Esophagus mucosa (tissue), 1 donor: Measurements from ENCODE around the gene STIL. TPM values are rescaled to one million over a fixed set of nuclear protein-coding genes. Genes with fewer than 3 reads are reported as not detected.
"Not testable (repeated sequence)": the region's sequence is repeated elsewhere in the genome, so short reads cannot be mapped to it uniquely, and the experiment has no call there.

Source experiments
- ATAC-seq: fragments of 200-7000 bp; cut with Tn5 transposase; one replicate; pipeline ENCODE4 v1.9.1; 2020
- total RNA-seq: library from RNA; stranded (reverse); gene quantifications from one replicate; pipeline ENCODE4 v1.2.4, GENCODE V29; 2023
- donor health status: DM: yes; HTN: yes; CAD: no.

The STIL gene
- 8.2 TPM for total RNA-seq

DNA sequence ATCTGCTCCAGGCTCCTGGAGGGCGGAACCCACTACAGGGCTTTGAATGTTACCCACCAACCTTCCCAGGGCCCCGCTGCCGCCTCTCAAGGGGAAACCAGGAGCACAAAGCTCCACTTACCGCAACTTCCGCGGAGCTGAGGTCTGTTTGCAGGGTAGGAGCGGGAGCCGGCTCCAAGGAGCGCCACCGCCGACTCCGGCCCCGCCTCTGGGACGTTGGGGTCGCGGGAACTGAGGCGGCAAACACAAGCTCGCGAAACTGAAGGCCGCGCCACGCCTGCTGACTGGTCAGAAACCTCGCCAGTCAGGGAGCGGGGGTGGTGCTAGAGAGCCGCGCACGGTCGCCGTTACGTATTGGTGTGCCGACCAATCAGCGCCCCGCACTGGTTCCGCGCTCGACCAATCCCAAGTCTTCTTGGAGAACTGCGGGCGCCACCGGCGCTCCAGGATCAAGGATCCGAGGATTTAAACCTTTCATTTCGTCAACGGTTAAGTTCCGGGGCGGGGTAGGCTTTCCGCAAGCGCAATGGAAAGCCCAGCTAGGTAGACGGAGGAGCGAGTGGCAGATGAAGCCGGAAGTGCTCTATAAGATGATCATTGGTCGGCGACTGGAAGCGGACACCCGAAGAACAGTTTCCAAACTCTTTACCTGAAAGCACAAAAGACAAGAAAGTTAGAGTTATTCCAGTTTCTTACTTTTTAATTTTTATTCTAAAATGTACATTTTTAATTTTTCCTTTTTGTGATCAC lies at the start of gene STIL:
Gene STIL (minus strand): TSS at position 233 of the 750 bp plus-strand sequence. CDS start 3,828 bp downstream, outside the sequence.
- peak; percentile 100 for ATAC-seq

DNA sequence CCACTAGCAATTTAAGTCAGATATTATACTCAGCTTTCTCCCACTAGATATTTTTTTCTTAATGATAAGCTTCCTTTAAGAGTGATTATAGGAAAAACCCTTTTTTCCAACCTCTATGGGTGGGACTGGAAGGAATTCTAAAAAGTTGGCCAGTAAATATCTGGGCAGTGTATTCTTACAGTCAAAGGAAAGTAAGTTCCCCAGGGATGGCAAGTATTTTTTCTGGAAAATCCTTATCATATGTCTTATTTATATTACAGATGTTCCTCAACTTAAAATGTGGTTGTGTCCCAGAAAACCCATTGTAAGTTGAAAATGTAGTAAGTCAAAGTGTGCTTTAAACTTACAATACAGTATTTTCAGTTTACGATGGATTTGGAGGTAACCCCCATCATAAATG lies 48.9 kb upstream of the STIL start:
- ATAC-seq: no peak

DNA sequence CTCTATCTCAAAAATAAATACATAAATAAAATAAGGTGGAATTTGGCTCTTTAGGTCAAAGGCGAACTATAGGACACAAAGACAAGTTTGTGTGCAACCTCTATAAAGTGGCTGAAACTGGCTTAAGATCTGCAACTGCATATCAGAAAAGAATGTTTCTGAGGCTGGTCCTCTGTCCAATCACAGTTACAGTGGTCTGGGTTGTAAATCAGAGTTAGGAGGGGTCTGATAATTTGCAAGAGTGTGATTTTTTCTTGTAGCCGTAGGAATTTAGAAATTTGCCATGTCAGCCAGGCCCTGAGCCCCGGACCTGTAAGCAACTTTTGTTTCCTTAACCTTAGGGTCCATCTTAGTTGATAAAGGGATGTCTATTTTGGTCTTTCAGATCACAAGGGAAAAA lies 47.4 kb upstream of the STIL start:
- no peak for ATAC-seq

DNA sequence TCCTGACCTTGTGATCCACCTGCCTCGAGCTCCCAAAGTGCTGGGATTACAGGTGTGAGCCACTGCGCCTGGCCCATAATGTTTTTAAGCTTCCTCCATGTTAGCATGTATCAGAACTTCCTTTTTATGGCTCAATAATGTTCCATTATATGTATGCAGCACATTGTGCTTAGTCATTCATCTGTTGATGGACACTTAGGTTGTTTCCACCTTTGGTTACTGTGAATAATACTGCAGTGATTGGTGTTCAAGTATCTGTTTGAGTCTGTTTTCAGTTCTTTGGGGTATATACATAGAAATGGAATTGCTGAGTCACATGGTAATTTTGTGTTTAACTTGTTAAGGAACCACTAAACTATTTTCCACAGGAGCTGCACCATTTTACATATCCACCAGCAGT lies 37.4 kb upstream of the STIL start:
- ATAC-seq: peak; percentile 45

DNA sequence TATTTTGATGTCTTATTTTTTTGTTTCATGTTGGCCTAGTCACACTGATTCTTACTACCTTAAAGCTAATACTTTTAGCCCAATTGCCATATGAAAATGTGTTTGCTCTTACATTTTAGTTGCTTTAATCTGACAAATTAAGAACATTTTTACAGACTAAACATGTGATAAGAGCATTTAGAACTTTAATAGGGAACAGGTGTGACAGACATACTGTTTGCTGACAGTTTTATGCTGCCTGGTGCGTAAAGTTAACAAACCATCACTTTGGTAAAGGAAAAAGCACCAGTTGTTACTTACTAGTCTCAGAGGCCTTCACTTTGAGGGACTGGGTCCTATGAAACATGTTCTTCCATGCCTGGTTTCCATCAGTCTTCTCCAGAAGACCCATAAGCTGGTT lies 34.3 kb upstream of the STIL start:
- ATAC-seq: no peak

DNA sequence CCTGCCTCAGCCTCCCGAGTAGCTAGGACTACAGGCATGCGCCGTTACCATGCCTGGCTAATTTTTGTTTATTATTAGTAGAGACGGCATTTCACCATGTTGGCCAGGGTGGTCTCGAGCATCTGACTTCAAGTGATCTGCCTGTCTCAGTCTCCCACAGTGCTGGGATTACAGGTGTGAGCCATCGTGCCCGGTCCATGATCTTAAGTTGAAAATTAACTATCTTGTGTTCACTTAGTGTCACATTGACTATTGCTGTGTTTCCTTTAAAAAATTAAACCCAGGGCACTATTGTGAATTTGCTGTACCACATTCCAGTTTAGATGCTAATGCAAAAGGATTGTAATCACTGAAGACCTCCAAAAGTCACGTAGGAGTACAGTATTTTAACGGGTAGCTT lies 33.8 kb upstream of the STIL start:
- ATAC-seq: no peak

DNA sequence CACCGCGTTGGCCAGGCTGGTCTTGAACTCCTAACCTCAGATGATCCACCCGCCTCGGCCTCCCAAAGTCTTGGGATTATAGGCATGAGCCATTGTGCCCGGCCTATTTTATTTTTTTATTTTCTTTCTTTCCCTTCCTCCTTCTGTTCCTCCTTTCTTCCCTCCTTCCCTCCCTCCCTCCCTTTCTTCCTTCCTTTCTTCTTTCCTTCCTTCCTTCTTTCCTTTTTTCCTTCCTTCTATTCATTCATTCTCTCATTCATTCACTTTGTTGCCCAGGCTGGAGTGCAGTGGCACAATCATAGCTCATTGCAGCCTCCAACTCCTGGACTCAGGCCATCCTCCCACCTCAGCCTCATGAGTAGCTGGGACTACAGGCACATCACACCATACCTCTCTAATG lies 33.0 kb upstream of the STIL start:
- ATAC-seq: not testable (repeated sequence)

DNA sequence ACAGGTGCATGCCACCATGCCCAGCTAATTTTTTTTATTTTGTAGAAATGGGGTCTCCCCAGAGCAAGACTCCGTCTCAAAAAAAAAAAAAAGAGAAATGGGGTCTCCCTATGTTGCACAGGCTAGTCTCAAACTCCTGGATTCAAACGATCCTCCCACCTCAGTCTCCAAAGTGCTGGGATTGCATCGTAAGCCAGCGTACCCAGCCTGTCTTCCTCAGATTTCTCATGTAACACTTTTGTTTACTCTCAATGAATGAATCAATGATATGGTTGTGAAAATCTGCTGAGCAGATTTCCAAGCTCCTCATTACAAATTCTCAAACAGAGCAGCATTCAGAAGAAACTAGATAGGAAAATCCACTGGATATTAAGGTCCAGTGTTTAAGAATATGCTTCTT lies 26.3 kb upstream of the STIL start:
- ATAC-seq: no peak

DNA sequence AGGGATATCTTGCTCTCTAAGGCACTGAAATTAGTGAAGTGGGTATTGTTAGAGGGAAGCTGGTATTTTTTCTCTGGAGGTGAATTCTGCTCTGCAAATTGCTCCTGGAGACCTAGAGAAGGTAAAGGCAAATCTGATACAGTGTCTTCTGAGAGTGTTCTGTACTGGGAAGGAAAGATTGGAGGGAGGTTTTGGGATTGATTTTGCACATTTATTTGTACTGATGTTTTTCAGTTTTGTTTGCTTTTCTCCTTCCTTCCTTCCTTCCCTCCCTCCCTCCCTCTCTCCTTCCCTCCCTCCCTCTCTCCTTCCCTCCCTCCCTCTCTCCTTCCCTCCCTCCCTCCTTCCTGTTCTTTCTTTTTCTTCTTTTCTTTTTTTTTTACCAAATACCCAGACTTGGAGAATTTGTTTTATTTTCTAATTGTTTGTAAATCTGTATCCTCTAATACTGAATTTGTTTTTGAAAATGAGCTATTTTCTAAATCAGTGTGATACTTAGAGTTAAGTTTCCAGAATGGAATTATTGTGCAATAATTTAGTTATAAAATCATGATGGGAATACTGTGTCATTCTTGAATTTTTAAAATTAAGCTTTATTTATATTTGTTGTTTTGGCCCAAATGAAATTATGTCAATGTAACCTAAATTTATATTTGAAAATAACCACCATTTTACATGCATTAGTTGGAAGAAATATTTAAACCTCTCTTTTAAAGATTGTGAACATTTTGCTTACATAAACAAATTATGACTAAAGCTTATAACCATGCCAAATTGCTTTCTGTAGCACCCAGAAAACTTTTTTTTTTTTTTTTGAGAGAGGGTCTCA lies 24.5 kb upstream of the STIL start:
- ATAC-seq: no peak

DNA sequence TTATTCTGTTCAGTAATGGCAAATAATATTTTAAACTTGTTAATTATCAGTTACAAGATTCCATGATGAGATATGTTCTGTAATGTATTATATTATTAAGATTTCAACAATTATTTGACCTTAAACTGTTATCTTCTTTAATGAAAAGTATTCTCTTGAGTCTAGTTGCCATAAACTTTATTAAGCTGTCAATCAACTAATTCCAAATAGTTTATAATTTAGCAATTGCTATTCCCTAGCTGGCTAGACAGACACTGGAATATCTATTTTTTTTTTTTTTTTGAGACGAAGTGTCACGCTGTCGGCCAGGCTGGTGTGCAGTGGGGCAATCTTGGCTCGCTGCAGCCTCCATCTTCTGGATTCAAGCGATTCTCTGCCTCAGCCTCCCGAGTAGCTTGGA lies 23.4 kb upstream of the STIL start:
- no peak for ATAC-seq

DNA sequence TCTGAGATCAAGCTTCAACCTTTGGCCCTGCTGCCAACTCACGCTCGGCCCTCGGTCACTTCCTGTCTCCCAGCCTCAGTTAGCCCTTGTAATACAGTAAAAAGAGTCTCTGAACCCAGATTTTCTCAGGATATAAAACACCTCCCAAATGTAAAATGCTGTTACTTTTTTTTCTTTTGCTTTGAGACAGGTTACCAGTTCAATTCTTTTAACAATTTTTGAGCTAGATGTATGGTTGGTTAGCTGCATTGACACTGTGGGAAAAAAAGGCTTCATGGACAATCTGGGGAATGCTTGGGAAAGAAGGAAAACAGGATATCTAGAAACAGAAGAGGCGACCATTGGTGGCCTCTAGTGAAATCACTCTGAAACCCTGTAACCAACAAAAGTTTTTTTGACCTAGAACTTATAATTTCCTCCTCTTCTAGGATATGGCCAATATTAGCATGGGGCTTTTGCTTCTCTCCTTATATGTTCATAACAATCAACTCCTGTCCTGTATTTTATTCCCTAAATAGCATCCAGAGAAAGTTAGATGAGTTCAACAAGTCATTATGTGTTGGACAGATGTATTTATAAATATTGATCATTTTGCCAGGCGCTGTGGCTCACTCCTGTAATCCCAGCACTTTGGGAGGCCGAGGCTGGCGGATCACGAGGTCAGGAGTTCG lies 21.0 kb upstream of the STIL start:
- ATAC-seq: no peak

DNA sequence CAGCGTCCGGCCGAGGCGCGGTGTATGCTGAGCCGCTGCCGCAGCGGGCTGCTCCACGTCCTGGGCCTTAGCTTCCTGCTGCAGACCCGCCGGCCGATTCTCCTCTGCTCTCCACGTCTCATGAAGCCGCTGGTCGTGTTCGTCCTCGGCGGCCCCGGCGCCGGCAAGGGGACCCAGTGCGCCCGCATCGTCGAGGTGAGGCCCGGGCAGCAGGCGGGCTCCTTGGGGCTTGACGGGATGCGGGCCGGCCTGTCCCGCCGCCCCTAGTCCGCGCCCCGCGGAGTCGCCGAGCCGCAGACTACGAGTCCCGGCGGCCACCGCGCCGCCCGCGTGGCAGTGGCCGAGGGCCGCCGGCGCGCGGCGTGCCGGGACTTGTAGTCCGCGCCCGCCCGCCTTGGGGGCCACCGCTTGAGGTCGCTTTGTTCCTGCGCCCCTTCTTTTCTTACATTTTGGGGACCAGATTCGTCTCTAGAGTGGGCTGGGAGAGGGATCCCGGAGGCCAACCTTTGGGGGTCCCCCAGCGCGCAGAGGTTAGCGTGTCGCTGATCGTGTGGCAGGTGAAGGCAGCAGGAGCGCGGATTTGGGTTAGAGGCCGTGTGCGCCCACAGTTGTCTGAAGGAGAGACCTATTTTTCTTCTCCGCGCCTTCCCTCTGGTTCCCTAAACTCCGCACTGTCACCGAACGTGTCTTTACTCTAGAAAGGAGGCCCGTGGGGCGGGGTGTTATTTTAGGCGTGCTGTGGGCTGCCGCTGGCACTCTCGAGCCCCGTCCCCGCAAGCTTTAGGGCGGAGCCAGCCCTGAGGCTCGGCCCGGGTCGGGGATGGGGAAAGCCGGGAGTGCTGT lies 20.2 kb upstream of the STIL start:
- ATAC-seq: peak; percentile 89

DNA sequence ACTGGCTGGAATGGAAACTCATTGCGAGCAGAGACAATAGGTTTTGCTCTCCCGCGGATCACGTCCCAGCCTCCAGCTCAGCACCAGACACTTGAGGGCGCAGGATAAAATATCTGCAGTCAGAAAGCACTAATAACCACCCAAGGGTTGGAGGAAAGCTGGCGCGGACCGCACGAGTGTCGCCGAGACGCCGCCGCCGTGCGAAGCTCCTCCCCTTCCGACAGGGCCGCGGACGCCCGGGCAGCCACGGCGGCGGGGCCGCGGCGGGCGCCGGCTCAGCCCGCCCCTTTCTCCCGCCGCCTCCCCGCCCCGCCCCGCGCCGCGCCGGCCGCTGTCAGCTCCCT lies 19.6 kb upstream of the STIL start, which contains the start of gene CMPK1:
Gene CMPK1 (plus strand): TSS at position 213 of the 344 bp plus-strand sequence. CDS start 156 bp downstream, outside the sequence.
- peak; percentile 86 for ATAC-seq

DNA sequence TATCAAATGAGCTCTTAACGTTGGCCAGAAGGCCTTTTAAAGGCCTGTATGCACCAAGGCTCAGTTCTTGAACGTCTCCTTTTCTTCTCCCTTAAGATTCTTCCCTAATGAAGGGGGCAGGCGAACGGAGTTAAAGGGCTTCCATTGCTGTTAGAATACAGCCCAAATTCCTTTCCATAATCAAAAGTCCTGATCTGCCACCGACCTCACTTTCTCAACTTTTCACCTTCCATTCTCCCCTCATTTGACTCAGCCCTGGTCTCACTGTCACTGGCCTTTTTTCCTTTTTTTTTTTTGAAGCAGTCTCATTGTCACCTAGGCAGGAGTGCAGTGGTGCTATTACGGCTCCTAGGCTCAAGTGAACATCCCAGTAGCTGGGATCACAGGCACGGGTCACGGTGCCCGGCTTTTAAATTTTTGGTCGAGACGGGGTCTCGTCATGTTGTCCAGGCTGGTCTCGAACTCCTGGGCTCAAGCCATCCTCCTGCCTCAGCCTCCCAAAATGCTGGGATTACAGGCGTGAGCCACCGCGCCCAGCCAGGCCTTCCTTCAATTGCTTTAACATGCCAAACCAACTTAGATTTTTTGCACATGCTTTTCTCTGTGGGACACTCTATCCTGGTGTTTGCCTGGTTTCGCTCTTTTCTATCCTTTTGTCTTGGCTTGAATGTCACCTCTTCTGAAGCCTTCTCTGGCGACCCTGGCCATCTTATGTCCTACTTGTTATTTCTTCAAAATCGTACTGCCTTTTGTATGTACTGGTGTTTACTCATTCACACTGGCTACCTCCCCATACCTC lies 19.0 kb upstream of the STIL start:
- no peak for ATAC-seq

DNA sequence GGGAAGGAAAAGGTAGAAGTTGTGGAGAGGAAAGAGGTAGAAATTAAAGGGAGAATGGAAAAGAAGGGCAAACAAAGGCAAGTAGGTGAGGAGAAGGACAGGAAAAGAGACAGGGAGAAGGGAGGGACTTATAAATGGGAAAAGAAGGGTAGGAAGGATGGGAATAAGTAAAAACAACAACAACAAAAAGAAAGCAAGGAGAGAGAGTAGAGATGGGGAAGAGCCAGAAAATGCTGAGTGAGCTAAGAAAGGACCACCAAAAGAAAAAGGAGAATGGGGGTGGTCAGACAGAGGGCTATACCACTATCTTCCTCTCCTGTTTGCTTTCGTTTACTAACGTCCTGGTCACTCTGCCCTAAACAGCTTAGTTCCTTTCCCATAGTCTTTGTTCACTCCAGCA lies 17.9 kb upstream of the STIL start:
- ATAC-seq: no peak

DNA sequence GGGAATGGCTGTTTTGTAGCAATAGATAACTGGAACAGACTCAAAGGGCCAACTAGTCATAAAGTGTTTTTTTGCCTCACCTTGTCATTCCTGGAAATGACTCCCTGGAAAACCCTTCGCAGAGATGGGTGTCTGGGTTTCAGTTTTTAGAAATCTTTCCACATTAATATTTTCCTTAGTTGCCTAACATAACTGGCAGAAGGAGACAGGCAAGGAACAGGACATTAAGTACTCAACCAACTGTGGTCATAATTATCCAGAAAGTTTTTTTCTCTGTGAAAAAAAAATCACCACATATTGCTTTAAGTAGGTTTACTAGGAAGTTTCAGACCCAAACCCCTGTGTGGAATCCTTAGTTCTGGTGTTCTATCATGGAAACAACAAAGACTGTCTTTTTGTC lies 16.3 kb upstream of the STIL start:
- no peak for ATAC-seq

DNA sequence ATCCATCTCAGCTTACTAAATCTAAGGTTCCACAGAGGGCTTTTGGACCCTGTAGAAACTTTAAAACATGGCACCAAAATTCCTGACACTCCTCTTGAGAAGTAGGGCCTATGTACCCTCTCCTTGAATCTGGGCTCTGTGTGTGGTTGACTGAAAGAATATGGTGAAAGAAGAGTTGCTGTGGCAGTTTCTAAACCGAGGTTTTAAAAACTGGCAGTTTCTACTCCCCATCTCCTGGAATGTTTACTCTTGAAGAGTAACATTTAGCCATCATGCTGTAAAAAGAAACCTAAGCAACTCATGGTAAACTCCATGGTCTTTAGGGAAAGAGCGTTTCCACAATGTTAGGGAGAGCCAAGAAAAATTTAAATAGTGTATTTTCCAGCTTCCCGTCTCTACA lies 15.0 kb upstream of the STIL start:
- ATAC-seq: no peak

DNA sequence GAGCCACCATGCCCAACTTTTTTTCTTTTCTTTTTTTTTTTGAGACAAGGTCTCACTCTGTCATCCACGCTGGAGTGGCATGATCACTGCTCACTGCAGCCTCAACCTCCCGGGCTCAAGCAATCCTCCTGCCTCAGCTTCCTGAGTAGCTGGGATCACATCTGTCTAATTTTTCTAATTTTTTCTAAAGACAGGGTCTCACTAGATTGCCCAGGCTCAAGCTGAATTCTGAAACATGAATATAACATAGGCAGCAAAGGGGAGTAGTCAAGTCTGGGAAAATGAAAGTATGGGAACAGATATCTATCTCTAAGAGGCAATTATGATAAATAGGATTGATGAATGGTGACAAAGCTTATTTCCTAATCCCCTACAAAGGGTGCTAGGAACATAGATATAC lies 12.3 kb upstream of the STIL start:
- ATAC-seq: no peak

DNA sequence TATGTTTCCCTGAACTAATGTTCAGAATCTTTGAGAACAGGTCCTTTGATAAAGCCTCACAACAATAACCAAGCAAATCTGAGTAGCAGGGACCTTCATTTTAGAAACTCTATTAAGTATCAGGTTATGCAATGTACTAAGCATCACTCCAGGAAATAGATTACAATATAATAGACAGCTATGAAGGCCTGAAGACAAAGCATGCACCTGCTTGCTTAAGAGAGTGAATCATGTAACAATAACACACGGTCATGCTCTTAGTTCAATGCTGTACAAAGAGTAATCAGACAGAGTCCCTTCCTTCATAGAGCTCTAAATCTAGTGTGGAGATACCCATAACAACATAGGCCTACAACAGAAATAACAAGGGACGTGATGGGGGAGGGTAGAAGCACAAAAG lies 11.6 kb upstream of the STIL start:
- ATAC-seq: peak; percentile 96

DNA sequence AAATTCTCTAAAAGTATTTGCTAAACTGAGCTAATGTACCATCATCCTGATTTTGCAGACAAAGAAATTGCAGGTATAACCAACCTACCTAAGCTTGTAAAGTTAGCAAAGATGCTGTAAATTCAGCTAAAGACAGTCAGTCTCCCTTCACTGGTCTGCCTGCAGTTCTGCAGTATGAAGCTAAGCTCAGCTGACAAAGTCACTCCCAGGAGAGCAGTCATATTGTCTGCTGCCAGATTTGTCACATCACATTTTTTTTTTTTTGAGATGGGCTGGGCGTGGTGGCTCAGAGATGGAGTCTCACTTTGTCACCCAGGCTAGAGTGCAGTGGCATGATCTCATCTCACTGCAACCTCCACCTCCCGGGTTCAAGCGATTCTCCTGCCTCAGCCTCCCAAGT lies 10.7 kb upstream of the STIL start:
- ATAC-seq: peak; percentile 72

DNA sequence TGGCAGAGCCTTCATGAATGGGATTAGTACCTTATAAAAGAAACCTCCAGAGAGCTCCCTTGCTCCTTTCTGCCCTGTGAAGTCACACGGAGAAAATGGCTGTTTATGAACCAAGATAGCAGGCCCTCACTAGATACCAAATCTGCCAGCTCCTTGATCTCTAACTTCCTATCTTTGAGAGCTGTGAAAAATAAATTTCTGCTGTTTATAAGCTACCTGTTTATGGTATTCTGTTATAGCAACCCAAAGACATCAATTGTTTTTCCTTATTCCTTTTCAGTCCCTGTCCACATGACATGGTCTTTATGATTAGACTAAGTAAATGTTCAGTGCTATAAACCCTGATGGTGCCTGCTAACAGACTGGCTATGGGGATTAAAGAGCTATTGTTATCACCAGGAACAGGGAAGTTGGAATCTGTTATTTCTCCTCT lies 9.7 kb upstream of the STIL start:
- peak; percentile 58 for ATAC-seq

DNA sequence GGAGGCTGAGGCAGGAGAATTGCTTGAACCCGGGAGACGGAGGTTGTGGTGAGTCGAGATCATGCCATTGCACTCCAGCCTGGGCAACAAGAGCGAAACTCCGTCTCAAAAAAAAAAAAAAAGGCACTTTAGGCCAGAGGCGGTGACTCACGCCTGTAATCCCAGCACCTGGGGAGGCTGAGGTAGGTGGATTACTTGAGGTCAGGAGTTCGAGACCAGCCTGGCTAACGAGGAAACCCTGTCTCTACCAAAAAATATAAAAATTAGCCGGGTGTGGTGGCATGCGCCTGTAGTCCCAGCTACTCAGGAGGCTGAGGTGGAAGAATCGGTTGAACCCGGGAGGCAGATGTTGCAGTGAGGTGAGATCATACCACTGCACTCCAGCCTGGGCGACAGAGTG lies 6.0 kb upstream of the STIL start:
- ATAC-seq: not testable (repeated sequence)
